ENCODE data around the gene CYBC1.

CYBC1 gene

GRCh38 chr17:82450357-82451106 lies at the start of gene CYBC1:
TSS of gene CYBC1 (minus strand) at chr17:82450752. CDS start at chr17:82449254, 1,498 bp downstream.
- peak; percentile 86 to 88 for DNase-seq

GRCh38 chr17:82497483-82498405 lies 47.2 kb upstream of the CYBC1 start:
- DNase-seq: no peak

- peak; percentile 86 to 96 for DNase-seq
Measured at GRCh38 chr17:82496529-82497434, 46.2 kb upstream of the CYBC1 start.

DNA sequence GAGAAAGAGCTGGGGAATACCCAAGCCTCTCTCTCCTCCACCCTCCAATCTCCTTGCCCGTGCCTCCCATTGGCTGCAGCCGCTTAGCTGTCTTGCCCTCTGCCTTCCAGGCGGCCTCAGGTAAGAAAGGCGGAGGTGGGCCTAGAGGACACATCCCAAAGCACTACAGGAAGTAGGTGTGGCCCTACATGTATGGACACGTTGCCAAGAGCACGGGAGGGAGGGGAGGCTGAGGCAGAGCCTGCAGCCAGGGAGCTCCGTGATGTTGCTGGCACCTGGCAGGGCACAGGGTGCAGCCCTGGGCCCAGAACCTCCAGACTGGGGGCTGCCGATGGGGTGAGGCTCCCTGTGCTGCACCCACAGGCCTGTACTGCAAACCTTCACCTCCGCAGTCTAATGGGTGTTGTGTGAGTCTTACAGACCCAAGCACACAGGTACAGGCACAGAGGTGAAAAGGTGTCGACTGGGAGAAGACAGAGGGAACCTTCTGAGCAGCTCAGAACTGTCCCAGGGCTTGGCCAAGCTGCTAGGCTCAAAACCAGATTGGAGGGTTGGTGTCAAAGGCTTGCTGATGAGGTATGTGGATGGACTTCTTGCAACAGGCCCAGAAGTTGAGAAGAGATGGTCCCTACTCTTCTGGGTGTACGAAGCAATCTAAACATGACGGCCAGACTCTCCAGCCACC lies 45.4 kb upstream of the CYBC1 start:
- no peak for DNase-seq

- peak; percentile 75 to 87 for DNase-seq
Measured at GRCh38 chr17:82494236-82495055, 43.9 kb upstream of the CYBC1 start.

- DNase-seq: no peak
Measured at GRCh38 chr17:82493226-82493781, 42.8 kb upstream of the CYBC1 start.

DNA sequence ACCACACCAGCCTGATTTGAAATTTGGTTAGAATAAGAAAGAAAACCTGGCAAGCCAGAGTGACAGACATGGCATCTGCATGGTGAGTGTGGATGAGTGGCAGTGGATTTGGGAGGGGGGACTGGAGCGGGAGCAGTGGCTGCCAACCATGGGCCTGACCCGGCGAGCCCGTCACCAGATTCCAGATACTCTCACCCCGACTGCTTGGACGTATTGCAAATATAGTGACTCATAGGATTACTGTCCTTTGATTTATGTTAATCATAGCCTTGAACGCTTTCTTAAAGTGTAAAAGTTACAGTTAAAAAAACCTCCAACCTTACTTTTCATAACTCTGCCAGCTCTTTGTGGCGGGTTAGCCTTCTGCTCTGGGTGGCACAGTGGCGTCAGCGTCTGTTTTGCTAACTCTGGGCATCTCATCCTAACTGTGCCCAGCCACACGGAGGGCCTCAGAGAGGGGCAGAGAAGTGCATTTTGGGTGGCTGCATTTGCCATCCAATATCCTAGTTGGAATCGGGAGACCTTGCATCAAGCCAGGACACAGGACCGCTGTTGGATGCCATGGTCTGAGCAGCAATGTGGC lies 42.2 kb upstream of the CYBC1 start:
- DNase-seq: no peak

DNA sequence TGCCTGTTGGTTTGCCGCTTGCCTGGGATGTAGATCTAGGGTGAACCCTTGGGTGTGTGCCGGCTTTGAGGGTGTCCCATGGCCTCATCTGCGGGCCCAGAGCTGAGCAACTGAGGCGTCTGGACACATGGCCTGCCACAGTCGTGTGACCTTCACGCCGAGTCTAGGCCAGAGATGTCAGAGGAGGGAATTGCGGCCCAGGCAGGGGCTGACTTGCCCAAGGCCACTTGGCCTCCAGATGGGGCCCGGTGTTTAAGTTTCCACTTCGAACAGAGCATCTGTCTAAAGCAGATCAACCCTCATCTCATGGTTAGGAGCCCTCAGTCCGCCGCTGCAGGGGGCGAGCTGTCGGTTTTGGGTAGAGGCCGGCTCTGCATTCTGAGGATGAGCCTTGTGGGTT lies 41.0 kb upstream of the CYBC1 start:
- no peak for DNase-seq

DNA sequence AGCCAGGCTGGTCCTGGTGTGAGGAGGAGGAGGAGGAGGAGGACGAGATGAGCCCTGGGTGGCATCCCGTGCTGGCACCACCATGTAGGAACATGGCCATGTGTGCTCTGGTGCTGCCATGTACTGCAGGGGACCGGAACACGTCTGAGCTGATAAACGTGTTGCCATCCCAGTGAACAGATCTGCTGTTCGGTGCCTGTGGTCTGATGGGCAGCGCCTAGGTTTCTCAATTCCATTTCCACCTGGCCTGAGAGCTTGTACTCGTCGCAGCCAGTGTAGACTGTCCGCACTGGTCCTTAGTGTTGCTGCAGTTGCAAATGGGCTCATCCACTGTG lies 40.6 kb upstream of the CYBC1 start:
- no peak for DNase-seq

- DNase-seq: no peak
Measured at GRCh38 chr17:82490512-82491195, 40.1 kb upstream of the CYBC1 start.

GRCh38 chr17:82489851-82490511 lies 39.4 kb upstream of the CYBC1 start:
- DNase-seq: no peak

DNA sequence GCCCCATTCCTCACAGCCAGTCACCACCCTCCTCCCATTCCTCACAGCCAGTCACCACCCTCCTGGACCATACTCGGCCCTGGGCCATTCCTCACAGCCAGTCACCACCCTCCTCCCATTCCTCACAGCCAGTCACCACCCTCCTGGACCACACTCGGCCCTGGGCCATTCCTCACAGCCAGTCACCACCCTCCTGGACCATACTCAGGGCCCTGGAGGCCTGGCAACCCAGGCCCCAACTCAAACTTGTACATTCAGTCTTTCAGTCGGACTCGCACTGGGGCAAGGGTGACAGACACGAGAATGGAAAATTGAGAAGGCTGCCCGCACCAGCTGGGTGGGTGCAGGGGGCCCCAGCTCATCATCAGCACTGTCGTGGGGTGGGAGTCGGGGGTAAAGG lies 38.6 kb upstream of the CYBC1 start:
- DNase-seq: peak in 1 of 2 donors; percentile 18

DNA sequence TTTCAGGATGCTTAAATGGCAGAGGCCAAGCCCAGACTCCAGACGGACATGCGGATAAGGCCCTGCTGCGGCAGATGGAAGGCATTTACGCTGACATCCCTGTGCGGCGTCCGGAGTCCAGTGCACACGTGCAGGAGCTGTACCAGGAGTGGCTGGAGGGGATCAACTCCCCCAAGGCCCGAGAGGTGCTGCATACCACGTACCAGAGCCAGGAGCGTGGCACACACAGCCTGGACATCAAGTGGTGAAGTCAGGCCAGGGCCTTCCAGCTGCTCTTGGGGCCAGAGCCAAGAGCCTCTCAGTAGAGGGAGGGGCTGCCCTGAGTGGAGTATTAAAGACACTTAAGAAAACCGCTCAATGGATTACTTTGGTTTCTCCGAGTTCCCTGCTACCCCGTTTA lies 37.4 kb upstream of the CYBC1 start:
- DNase-seq: no peak

- no peak for DNase-seq
Measured at GRCh38 chr17:82486231-82487094, 35.9 kb upstream of the CYBC1 start.

- no peak for DNase-seq
Measured at GRCh38 chr17:82483836-82484235, 33.3 kb upstream of the CYBC1 start.

DNA sequence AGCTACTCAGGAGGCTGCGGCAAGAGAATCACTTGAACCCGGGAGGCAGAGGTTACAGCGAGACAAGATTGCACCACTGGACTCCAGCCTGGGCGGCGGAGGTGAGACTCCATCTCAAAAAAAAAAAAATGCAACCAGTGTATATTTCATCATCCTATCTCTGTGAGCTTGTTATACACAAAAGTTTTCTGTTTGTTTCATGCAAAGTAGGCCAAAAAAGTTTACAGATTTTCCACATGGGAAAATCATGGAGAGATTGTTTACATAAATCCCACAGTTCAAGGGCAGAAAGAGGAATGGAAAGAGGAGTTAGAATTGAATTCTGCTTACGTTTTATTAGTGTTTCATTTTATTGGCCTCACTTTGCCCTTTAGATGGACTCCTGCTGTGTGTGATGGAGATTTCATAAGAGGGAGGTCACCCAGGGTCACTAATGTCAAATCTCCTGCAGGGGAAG lies 32.7 kb upstream of the CYBC1 start:
- DNase-seq: no peak

DNA sequence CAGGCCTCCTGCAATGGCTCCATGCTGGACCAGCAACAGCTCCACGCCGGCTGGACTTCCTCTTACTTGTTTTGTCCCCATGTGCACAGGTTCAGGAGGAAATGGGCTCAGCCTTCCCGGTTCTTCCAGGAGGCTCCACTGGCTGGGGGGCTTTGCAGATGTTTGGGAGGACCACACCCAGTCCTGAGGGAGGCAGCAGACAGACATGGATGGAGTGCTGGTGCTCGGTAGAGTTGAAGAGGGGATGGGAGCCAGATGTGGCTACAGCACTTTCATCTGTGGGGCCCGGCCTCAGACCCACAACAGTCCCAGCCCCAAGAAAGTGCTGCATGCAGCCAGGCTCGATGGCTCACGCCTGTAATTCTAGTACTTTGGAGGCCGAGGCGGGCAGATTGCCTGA lies 29.8 kb upstream of the CYBC1 start:
- no peak for DNase-seq

- no peak for DNase-seq
Measured at GRCh38 chr17:82479602-82480001, 29.1 kb upstream of the CYBC1 start.
